GM23248 (cell line): ENCODE measurements around the gene FAM193B. TPM values are rescaled to one million over a fixed set of nuclear protein-coding genes. Genes with fewer than 3 reads are reported as not detected.
A peak's percentile ranks its signal among the peaks of the same experiment; 100 is the strongest.
"Not testable (repeated sequence)": the region's sequence is repeated elsewhere in the genome, so short reads cannot be mapped to it uniquely, and the experiment has no call there.

Experiments
- DNase-seq: peaks from one replicate; pipeline ENCODE4 v3.0.0-alpha.2; 2015
- H2AFZ ChIP-seq: fragments of 200-600 bp; sonication (generic); 2 replicates; pipeline ENCODE4 v1.6.1; 2016; ENCODE audit warnings: antibody characterized with exemption
- H3F3A ChIP-seq: fragments of 200-600 bp; sonication (generic); 2 replicates; pipeline ENCODE4 v1.6.1; 2016; ENCODE audit warnings: mild to moderate bottlenecking, antibody characterized with exemption, mixed run types; ENCODE audit not compliant: insufficient read depth
- H3K27ac ChIP-seq: fragments of 200-600 bp; sonication (generic); 2 replicates; pipeline ENCODE4 v1.5.1; 2016; ENCODE audit warnings: mild to moderate bottlenecking
- H3K27me3 ChIP-seq: fragments of 200-600 bp; sonication (generic); replicated peaks from 2 replicates; pipeline ENCODE4 v1.6.1; 2016; ENCODE audit warnings: mild to moderate bottlenecking; ENCODE audit not compliant: insufficient read depth
- H3K36me3 ChIP-seq: fragments of 200-600 bp; sonication (generic); 2 replicates; pipeline ENCODE4 v1.6.1; 2016; ENCODE audit warnings: low read depth, mild to moderate bottlenecking
- H3K4me1 ChIP-seq: fragments of 200-600 bp; sonication (generic); 2 replicates; pipeline ENCODE4 v1.6.1; 2016; ENCODE audit warnings: mild to moderate bottlenecking; ENCODE audit not compliant: insufficient read depth
- H3K4me2 ChIP-seq: fragments of 200-600 bp; sonication (generic); one replicate; pipeline ENCODE4 v1.6.1; 2016; ENCODE audit warnings: mild to moderate bottlenecking; ENCODE audit not compliant: unreplicated experiment
- H3K4me3 ChIP-seq: fragments of 200-600 bp; sonication (generic); 2 replicates; pipeline ENCODE4 v1.5.1; 2016; ENCODE audit warnings: mild to moderate bottlenecking
- H3K79me2 ChIP-seq: fragments of 200-600 bp; sonication (generic); 2 replicates; pipeline ENCODE4 v1.6.1; 2016; ENCODE audit warnings: mild to moderate bottlenecking; ENCODE audit not compliant: insufficient read depth
- H3K9ac ChIP-seq: fragments of 200-600 bp; sonication (generic); 2 replicates; pipeline ENCODE4 v1.6.1; 2016; ENCODE audit warnings: mild to moderate bottlenecking
- H3K9me2 ChIP-seq: fragments of 200-600 bp; sonication (generic); 2 replicates; pipeline ENCODE4 v1.6.1; 2016; ENCODE audit warnings: mixed run types, mild to moderate bottlenecking, moderate library complexity; ENCODE audit not compliant: insufficient read depth
- H3K9me3 ChIP-seq: fragments of 200-600 bp; sonication (generic); one replicate; pipeline ENCODE4 v1.6.1; 2017; ENCODE audit warnings: low read depth
- H4K20me1 ChIP-seq: fragments of 200-600 bp; sonication (generic); 2 replicates; pipeline ENCODE4 v1.6.0; 2016; ENCODE audit not compliant: insufficient read depth
- EZH2 ChIP-seq: fragments of 200-600 bp; sonication (generic); IDR thresholded peaks from 2 replicates; pipeline ENCODE4 v1.6.1; 2018; ENCODE audit warnings: antibody characterized with exemption, mild to moderate bottlenecking; ENCODE audit not compliant: insufficient read depth, poor library complexity, severe bottlenecking
- EZH2phosphoT487 ChIP-seq: fragments of 200-600 bp; sonication (generic); IDR thresholded peaks from 2 replicates; pipeline ENCODE4 v1.6.1; 2018; ENCODE audit warnings: antibody characterized with exemption, moderate library complexity, mild to moderate bottlenecking, low read depth; ENCODE audit not compliant: insufficient read depth
- WGBS, 2 experiments: methylation state at CpG; one replicate each; pipeline ENCODE4 v1.1.6; 2015 to 2017; ENCODE audit warnings: low lambda C conversion rate in 2 of 2, low coverage in 1 of 2; ENCODE audit errors: missing lambda C conversion rate in 2 of 2; 5-methylcytosine and 5-hydroxymethylcytosine counted together
- in situ Hi-C: fragments of 300-500 bp; cut with MboI; formaldehyde crosslinking; loops from 2 replicates; pipeline ENCODE4 v1.15.0; 2020
- polyA plus RNA-seq: library from polyadenylated mRNA; unstranded; fragments of >200 nt; fragmentation: Nextera tagmentation; extraction: Ambion mirVana; gene quantifications from 2 replicates; pipeline ENCODE4 v1.2.1, GENCODE V29; 2016
- total RNA-seq: library from RNA; depleted of rRNA; stranded (reverse); fragments of >200 nt; shearing (Covaris generic); gene quantifications from 2 replicates; pipeline ENCODE4 v1.2.3, GENCODE V29; 2014

FAM193B gene
- total and polyA plus RNA-seq, 2 experiments from 2014 or later: 8.0 to 21.9 TPM

- Histone ChIP-seq H3F3A (peaks cover 48% of the 10 kb centered on the region), H3K79me2 (peaks cover 79% of the 10 kb centered on the region), H3K27me3 (no peaks in the 10 kb centered on the region), H3K4me3 (no peak overlapping the region), H3K9ac (no peak overlapping the region), H3K4me1 (peaks cover 14% of the 10 kb centered on the region), H3K27ac (no peak overlapping the region), H2AFZ (no peak overlapping the region), H3K9me3 (no peaks in the 10 kb centered on the region), H3K4me2 (no peak overlapping the region), H3K9me2 (no peaks in the 10 kb centered on the region), H4K20me1 (0 out of 2 replicates have a peak, but pooled peaks cover 4% of the 10 kb centered on the region), H3K36me3 (peaks cover 67% of the 10 kb centered on the region)
- 82 to 99% methylated on average over 14 to 19 of the region's 26 CpGs for WGBS, 2 experiments
- in situ Hi-C loops: no loop called here
- TF ChIP-seq EZH2phosphoT487: no peak
- TF ChIP-seq EZH2: no peak
- DNase-seq: no peak
These were observed 65.1 kb downstream of the FAM193B start for GRCh38 chr5:177489119-177489716.

GRCh38 chr5:177487975-177488374, 66.4 kb downstream of the FAM193B start:
- peaks cover 1% of the 10 kb centered on the region; the same call in 1 of the 2 replicates for H3K4me1 ChIP-seq
- in situ Hi-C loops: no loop called here
- peaks cover 56% of the 10 kb centered on the region for H3F3A ChIP-seq
- no peak for DNase-seq
- H3K27ac ChIP-seq: no peak overlapping the region
- H2AFZ ChIP-seq: no peak overlapping the region
- WGBS, 2 experiments: 94 to 96% methylated on average over 15 of the region's 15 CpGs
- no peaks in the 10 kb centered on the region for H3K9me2 ChIP-seq
- H3K36me3 ChIP-seq: peaks cover 69% of the 10 kb centered on the region
- peaks cover 67% of the 10 kb centered on the region for H3K79me2 ChIP-seq
- TF ChIP-seq EZH2 (no peak), EZH2phosphoT487 (no peak)
- no peak overlapping the region for H3K4me2 ChIP-seq
- H4K20me1 ChIP-seq: 0 out of 2 replicates have a peak, but pooled peaks cover 4% of the 10 kb centered on the region
- H3K9me3 ChIP-seq: no peaks in the 10 kb centered on the region
- H3K4me3 ChIP-seq: no peak overlapping the region
- no peak overlapping the region for H3K9ac ChIP-seq
- H3K27me3 ChIP-seq: no peaks in the 10 kb centered on the region

- TF ChIP-seq EZH2 (no peak), EZH2phosphoT487 (no peak)
- peak overlapping the region; percentile 6; the same call in 1 of the 2 replicates for H3K27ac ChIP-seq
These were observed 67.2 kb downstream of the FAM193B start for GRCh38 chr5:177487144-177487543.

GRCh38 chr5:177486256-177486655, 68.1 kb downstream of the FAM193B start:
- TF ChIP-seq EZH2phosphoT487 (no peak), EZH2 (no peak)
- WGBS, 2 experiments: 97 to 100% methylated on average over 3 of the region's 3 CpGs
- DNase-seq: no peak
- Histone ChIP-seq H3K9me3 (no peaks in the 10 kb centered on the region), H2AFZ (no peak overlapping the region), H3K4me2 (no peak overlapping the region), H3K9ac (no peak overlapping the region), H3K4me1 (peaks cover 9% of the 10 kb centered on the region), H3K4me3 (no peak overlapping the region), H3K79me2 (peaks cover 52% of the 10 kb centered on the region), H3K27ac (no peak overlapping the region), H3F3A (peaks cover 72% of the 10 kb centered on the region), H3K9me2 (no peaks in the 10 kb centered on the region), H3K27me3 (no peaks in the 10 kb centered on the region), H3K36me3 (peaks cover 70% of the 10 kb centered on the region), H4K20me1 (0 out of 2 replicates have a peak, but pooled peaks cover 4% of the 10 kb centered on the region)
- in situ Hi-C loops: no loop called here

More at GRCh38 chr5:177487144-177487543, 67.2 kb downstream of the FAM193B start:
- 91 to 93% methylated on average over 8 of the region's 8 CpGs for WGBS, 2 experiments
- in situ Hi-C loops: no loop called here
- Histone ChIP-seq H3K4me2 (no peak overlapping the region), H3K27me3 (no peaks in the 10 kb centered on the region), H3K9me3 (no peaks in the 10 kb centered on the region), H3K79me2 (peaks cover 58% of the 10 kb centered on the region), H4K20me1 (0 out of 2 replicates have a peak, but pooled peaks cover 4% of the 10 kb centered on the region), H3K4me1 (no peaks in the 10 kb centered on the region), H3K36me3 (peaks cover 70% of the 10 kb centered on the region), H3F3A (peaks cover 64% of the 10 kb centered on the region), H2AFZ (no peak overlapping the region), H3K9me2 (no peaks in the 10 kb centered on the region), H3K4me3 (no peak overlapping the region), H3K9ac (no peak overlapping the region)
- no peak for DNase-seq

GRCh38 chr5:177485753-177486152, 68.6 kb downstream of the FAM193B start:
- 89 to 96% methylated on average over 3 of the region's 3 CpGs for WGBS, 2 experiments
- H3K4me1 ChIP-seq: peaks cover 12% of the 10 kb centered on the region
- DNase-seq, H2AFZ ChIP-seq, H3K27ac ChIP-seq, H3K4me3 ChIP-seq, H3K4me2 ChIP-seq, H3K9me3 ChIP-seq, in situ Hi-C loops, H3K27me3 ChIP-seq, H3K9me2 ChIP-seq, H4K20me1 ChIP-seq: not testable (repeated sequence)
- peaks cover 76% of the 10 kb centered on the region for H3F3A ChIP-seq
- peaks cover 64% of the 10 kb centered on the region for H3K36me3 ChIP-seq
- H3K79me2 ChIP-seq: peaks cover 47% of the 10 kb centered on the region
- H3K9ac ChIP-seq: peak overlapping the region; percentile 10; the same call in 1 of the 2 replicates
